CD4-positive, alpha-beta T cell (primary cell): ENCODE results near the gene ADAMTS12. TPM values are rescaled to one million over a fixed set of nuclear protein-coding genes. Genes with fewer than 3 reads are reported as not detected.

Experiments used
- ATAC-seq: fragments of 200-7000 bp; cut with Tn5 transposase; one replicate; pipeline ENCODE4 v1.10.0; 2022; ENCODE audit warnings: mild to moderate bottlenecking; ENCODE audit not compliant: poor library complexity
- CTCF ChIA-PET: fragments of 350-600 bp; sonication (Branson Sonifier 250); formaldehyde crosslinking; loops from one replicate; lab custom pipeline; 2021; ENCODE audit warnings: antibody characterized with exemption, inconsistent platforms; lab: Charles Lee
- POLR2A ChIA-PET: fragments of 350-600 bp; sonication (Branson Sonifier 250); formaldehyde crosslinking; loops from one replicate; lab custom pipeline; 2021; ENCODE audit warnings: antibody characterized with exemption, inconsistent platforms; lab: Charles Lee
- DNase-seq, 14 experiments: peaks; one replicate each; pipeline ENCODE4 v3.0.0-alpha.2; 2013 to 2020; ENCODE audit warnings: mixed read lengths in 2 of 14
- H3K27ac ChIP-seq, 2 donors: one replicate each; pipeline versions ENCODE4 v1.5.1 to v1.7.0; 2013; ENCODE audit warnings: low read length in 2 of 2, low read depth in 1 of 2, mild to moderate bottlenecking in 1 of 2
- H3K27me3 ChIP-seq, 2 experiments: 1 replicate in 1 of 2; 2 replicates in 1 of 2; pipeline versions ENCODE4 v1.6.1 to v1.7.0; 2013; ENCODE audit warnings: low read length in 2 of 2, control low read depth in 1 of 2, mild to moderate bottlenecking in 1 of 2, moderate library complexity in 1 of 2; ENCODE audit not compliant: insufficient read depth in 2 of 2, control insufficient read depth in 1 of 2
- H3K36me3 ChIP-seq: one replicate; pipeline ENCODE4 v1.6.1; 2013; ENCODE audit warnings: low read length, control low read depth; ENCODE audit not compliant: insufficient read depth
- H3K4me1 ChIP-seq: one replicate; pipeline ENCODE4 v1.6.1; 2013; ENCODE audit warnings: low read length, control low read depth; ENCODE audit not compliant: insufficient read depth
- H3K4me3 ChIP-seq: one replicate; pipeline ENCODE4 v1.5.1; 2013; ENCODE audit warnings: mild to moderate bottlenecking, low read length, moderate library complexity
- H3K9me3 ChIP-seq, 2 experiments: 1 replicate in 1 of 2; 2 replicates in 1 of 2; pipeline versions ENCODE4 v1.6.1 to v1.7.0; 2013; ENCODE audit warnings: low read length in 2 of 2, mild to moderate bottlenecking in 2 of 2, control low read depth in 1 of 2, moderate library complexity in 1 of 2; ENCODE audit not compliant: control insufficient read depth in 1 of 2, insufficient read depth in 1 of 2
- H3K27ac Mint-ChIP-seq: one replicate; pipeline ENCODE4 v1.8.0; 2020; ENCODE audit warnings: mixed read lengths
- H3K27me3 Mint-ChIP-seq: one replicate; pipeline ENCODE4 v1.8.0; 2021; ENCODE audit warnings: mixed read lengths
- H3K36me3 Mint-ChIP-seq: one replicate; pipeline ENCODE4 v1.8.0; 2021; ENCODE audit warnings: low read depth, mixed read lengths
- H3K4me1 Mint-ChIP-seq: one replicate; pipeline ENCODE4 v1.8.0; 2021; ENCODE audit warnings: low read depth, mixed read lengths
- H3K4me3 Mint-ChIP-seq: one replicate; pipeline ENCODE4 v1.8.0; 2020; ENCODE audit warnings: mild to moderate bottlenecking, mixed read lengths
- H3K9me3 Mint-ChIP-seq: one replicate; pipeline ENCODE4 v1.8.0; 2020; ENCODE audit warnings: mixed read lengths
- CTCF ChIP-seq: fragments of 200-600 bp; IDR thresholded peaks from one replicate; pipeline ENCODE4 v1.8.0; 2022; ENCODE audit warnings: antibody characterized with exemption, mild to moderate bottlenecking
- intact Hi-C, 2 experiments: fragments of 100-400 bp; cut with DNase I in 1 of 2; cut with micrococcal nuclease in 1 of 2; formaldehyde crosslinking; loops; one replicate each; pipeline versions ENCODE4 v1.15.1 to v1.9.0; 2023 to 2025; cut with DNase I, micrococcal nuclease
- total RNA-seq, 174 experiments: library from RNA in 2 of 174; stranded (reverse) in 2 of 174; gene quantifications; one replicate each; pipeline ENCODE4 v1.2.3 and lab custom pipeline; 2021 to 2026

The ADAMTS12 gene
- total RNA-seq, 2 experiments from 2014 or later = 0.06 TPM; not detected in 1

GRCh38 chr5:33635582-33635981 is 256.2 kb downstream of the ADAMTS12 start:
- Histone ChIP-seq H3K27me3 (no peaks in the 10 kb centered on the region), H3K36me3 (no peaks in the 10 kb centered on the region), H3K9me3 (no peaks in the 10 kb centered on the region), H3K4me3 (no peak overlapping the region), H3K27ac (no peak overlapping the region), H3K4me1 (no peaks in the 10 kb centered on the region)
- DNase-seq (no peak), ATAC-seq (no peak)
- Mint-ChIP-seq H3K27ac (no peak overlapping the region), H3K36me3 (no peaks in the 10 kb centered on the region), H3K4me1 (no peaks in the 10 kb centered on the region), H3K4me3 (no peak overlapping the region), H3K27me3 (no peaks in the 10 kb centered on the region), H3K9me3 (no peaks in the 10 kb centered on the region)
- ChIA-PET CTCF (no interaction called here), POLR2A (no interaction called here)
- TF ChIP-seq CTCF = no peak
- intact Hi-C loops = no loop called here

GRCh38 chr5:33633699-33634098 is 258.1 kb downstream of the ADAMTS12 start:
- H3K4me3 Mint-ChIP-seq = no peak overlapping the region
- ChIA-PET POLR2A (no interaction called here), CTCF (no interaction called here)
- intact Hi-C loops = no loop called here
- Histone ChIP-seq H3K4me3 (no peak overlapping the region), H3K36me3 (no peaks in the 10 kb centered on the region), H3K9me3 (no peaks in the 10 kb centered on the region), H3K4me1 (no peaks in the 10 kb centered on the region), H3K27ac (no peak overlapping the region), H3K27me3 (no peaks in the 10 kb centered on the region)
- no peaks in the 10 kb centered on the region for H3K4me1 Mint-ChIP-seq
- no peaks in the 10 kb centered on the region for H3K27me3 Mint-ChIP-seq
- no peak for TF ChIP-seq CTCF
- H3K27ac Mint-ChIP-seq = no peak overlapping the region
- no peaks in the 10 kb centered on the region for H3K9me3 Mint-ChIP-seq
- no peak for ATAC-seq
- no peak for DNase-seq
- H3K36me3 Mint-ChIP-seq = no peaks in the 10 kb centered on the region

GRCh38 chr5:33631786-33632185 is 260.0 kb downstream of the ADAMTS12 start:
- CTCF ChIA-PET = no interaction called here
- no peak overlapping the region for H3K27ac ChIP-seq
- H3K27me3 ChIP-seq = no peaks in the 10 kb centered on the region
- no peak overlapping the region for H3K4me3 ChIP-seq
- TF ChIP-seq CTCF = no peak
- H3K9me3 ChIP-seq = no peaks in the 10 kb centered on the region
- ATAC-seq (no peak), DNase-seq (no peak)
- Mint-ChIP-seq H3K36me3 (no peaks in the 10 kb centered on the region), H3K4me1 (no peaks in the 10 kb centered on the region), H3K4me3 (no peak overlapping the region), H3K27ac (no peak overlapping the region), H3K27me3 (no peaks in the 10 kb centered on the region), H3K9me3 (no peaks in the 10 kb centered on the region)
- intact Hi-C loops = no loop called here
- POLR2A ChIA-PET = no interaction called here
- no peaks in the 10 kb centered on the region for H3K4me1 ChIP-seq
- H3K36me3 ChIP-seq = no peaks in the 10 kb centered on the region
